Effector memory CD8-positive, alpha-beta T cell (primary cell): Measurements from ENCODE around the gene TOMM7.
A peak's percentile ranks its signal among the peaks of the same experiment; 100 is the strongest.
"Not testable (repeated sequence)": the region's sequence is repeated elsewhere in the genome, so short reads cannot be mapped to it uniquely, and the experiment has no call there.

ENCODE experiments used
- ATAC-seq: fragments of 150-1000 bp; cut with Tn5 transposase; replicated peaks from 2 replicates; pipeline ENCODE4 v1.10.0; 2021; ENCODE audit warnings: mild to moderate bottlenecking, moderate library complexity
- DNase-seq, 3 experiments: peaks; one replicate each; pipeline ENCODE4 v3.0.0; 2021
- H3K27ac Mint-ChIP-seq, 2 donors: one replicate each; pipeline ENCODE4 v1.8.0; 2022; ENCODE audit warnings: mild to moderate bottlenecking in 2 of 2, mixed read lengths in 2 of 2, moderate library complexity in 2 of 2
- H3K27me3 Mint-ChIP-seq, 2 donors: one replicate each; pipeline ENCODE4 v1.8.0; 2022; ENCODE audit warnings: mixed read lengths in 2 of 2
- H3K36me3 Mint-ChIP-seq: one replicate; pipeline ENCODE4 v1.8.0; 2022; ENCODE audit warnings: mild to moderate bottlenecking, moderate library complexity, mixed read lengths; ENCODE audit not compliant: insufficient read depth
- H3K4me1 Mint-ChIP-seq, 2 donors: one replicate each; pipeline ENCODE4 v1.8.0; 2022; ENCODE audit warnings: low read depth in 2 of 2, mixed read lengths in 2 of 2
- H3K4me3 Mint-ChIP-seq, 2 donors: one replicate each; pipeline ENCODE4 v1.8.0; 2022; ENCODE audit warnings: mild to moderate bottlenecking in 2 of 2, mixed read lengths in 2 of 2, moderate library complexity in 2 of 2
- H3K9me3 Mint-ChIP-seq, 2 donors: one replicate each; pipeline ENCODE4 v1.8.0; 2022; ENCODE audit warnings: mixed read lengths in 2 of 2

The TOMM7 gene

DNA sequence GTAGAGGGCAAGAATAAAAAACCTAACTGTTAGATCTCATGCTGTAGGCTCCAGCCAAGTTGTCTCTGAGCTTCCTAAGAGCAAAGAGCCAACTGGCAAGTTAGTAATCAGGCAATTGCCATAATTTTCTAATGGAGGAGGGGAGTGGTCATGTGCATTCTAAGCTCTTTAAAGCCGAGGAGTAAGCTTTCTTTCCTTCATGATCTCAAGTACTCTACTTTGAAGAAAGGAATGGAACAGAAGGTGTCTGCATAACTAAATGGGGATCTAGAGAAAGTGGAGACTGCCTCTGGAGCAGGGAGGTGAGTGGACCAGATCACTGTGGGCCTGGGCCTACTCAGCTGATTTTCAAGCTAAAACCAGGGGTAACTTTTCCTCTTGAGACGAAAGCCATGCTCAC lies 37.7 kb upstream of the TOMM7 start:
- peaks cover 2 to 17% of the 10 kb centered on the region in 2 donors for H3K4me1 Mint-ChIP-seq

DNA sequence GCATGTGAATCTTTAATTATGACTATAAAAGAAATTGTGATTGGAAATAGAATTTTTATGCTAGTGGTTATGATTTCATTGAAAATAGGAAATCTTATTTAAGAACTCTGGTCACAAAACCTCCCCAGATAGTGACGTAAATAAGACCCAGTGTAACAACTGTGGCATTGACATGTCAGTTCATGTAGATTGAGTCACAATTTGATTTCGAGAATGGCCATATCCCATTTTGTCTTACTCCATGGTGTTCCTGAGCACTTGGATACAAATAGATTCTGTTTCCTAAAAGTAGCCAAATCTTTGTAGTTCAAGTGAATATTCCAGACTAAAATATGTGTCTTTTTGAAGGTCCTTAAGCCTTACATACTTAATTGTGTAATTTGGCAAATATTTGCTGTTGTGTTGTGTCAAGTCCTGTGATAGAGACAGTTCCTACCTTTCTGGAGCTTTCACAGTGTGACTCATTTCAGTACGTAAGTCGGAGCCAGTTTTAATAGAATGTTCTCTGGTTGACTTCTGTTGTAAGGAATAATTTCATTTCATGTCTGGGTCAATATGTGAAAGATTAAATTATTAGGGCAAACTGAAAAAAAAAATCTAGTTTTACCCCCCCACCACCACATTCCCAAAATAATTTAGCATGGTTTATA lies 37.1 kb upstream of the TOMM7 start:
- ATAC-seq = no peak
- Mint-ChIP-seq H3K36me3 (peaks cover 16% of the 10 kb centered on the region), H3K4me1 (peaks cover 4 to 22% of the 10 kb centered on the region in 2 donors), H3K27me3 (no peaks in the 10 kb centered on the region), H3K27ac (no peak overlapping the region), H3K4me3 (no peak overlapping the region), H3K9me3 (no peaks in the 10 kb centered on the region)
- no peak for DNase-seq

More for the DNA sequence above, 37.7 kb upstream of the TOMM7 start:
- Mint-ChIP-seq H3K27ac (no peak overlapping the region), H3K4me3 (no peak overlapping the region), H3K36me3 (peaks cover 10% of the 10 kb centered on the region), H3K9me3 (no peaks in the 10 kb centered on the region), H3K27me3 (no peaks in the 10 kb centered on the region)
- DNase-seq (no peak), ATAC-seq (no peak)

DNA sequence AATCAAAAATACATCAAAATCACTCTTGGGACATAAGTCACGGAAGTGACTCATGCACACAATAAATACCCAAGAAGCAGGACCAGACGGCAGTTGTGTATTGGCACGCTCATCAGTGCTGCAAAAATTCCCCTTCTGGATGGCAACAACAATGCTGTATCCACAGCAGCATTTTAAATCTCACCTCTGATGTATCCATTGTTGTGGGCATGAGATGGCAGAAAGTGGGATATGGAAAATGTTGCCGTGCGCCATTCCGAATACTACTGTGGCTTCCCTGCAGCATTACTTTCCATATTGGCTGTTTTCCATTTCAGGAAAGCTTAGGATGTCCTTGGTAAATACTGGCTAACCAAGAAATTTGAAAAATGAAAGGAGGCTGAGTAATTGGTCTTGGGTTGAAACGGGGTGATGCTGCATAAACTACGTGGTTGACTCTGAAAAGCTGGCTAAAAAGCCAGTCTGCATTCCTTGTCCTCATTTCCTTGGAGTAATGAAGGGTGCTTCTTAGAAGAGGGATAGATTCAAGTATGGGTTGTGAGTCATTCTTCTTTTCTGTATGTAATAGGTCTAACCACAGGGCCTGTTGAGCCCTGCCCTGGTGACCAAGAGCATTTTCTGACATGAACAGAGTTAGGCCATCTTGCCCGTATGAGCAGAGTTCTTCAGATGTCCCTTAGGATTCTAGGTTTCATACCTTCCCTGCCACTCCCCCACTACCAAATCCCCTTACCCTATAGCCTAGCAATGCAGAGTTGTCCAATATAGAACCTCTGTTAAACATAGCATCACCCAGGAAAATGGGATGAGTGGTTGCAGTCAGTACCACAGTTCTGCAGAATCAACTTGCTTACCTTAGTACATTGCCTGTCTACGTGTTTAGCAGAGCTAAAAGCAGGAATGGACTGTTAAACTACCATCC lies 36.3 kb upstream of the TOMM7 start:
- H3K27me3 Mint-ChIP-seq = no peaks in the 10 kb centered on the region
- H3K9me3 Mint-ChIP-seq = no peaks in the 10 kb centered on the region
- DNase-seq (no peak), ATAC-seq (no peak)
- H3K27ac Mint-ChIP-seq = no peak overlapping the region
- peaks cover 19% of the 10 kb centered on the region for H3K36me3 Mint-ChIP-seq
- no peak overlapping the region for H3K4me3 Mint-ChIP-seq
- peaks cover 8 to 27% of the 10 kb centered on the region in 2 donors for H3K4me1 Mint-ChIP-seq

DNA sequence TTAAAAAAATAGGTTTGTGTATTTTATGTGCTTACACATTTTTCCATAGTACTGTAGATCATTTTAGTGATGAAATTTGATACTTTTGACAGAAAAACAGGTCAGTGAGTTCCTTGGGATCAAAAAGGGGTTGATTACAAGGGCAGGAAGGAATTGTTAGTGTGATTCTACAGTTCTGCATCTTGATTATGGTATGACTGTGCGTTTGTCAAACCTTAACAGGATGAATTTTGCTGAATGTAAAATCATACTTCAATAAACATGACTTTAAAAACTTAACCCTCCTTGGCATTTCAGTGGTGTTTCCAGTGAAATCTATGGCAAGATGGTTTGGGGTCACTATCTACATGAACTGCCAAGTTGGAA lies 35.6 kb upstream of the TOMM7 start:
- no peaks in the 10 kb centered on the region for H3K27me3 Mint-ChIP-seq
- H3K36me3 Mint-ChIP-seq = peaks cover 23% of the 10 kb centered on the region
- H3K4me1 Mint-ChIP-seq = peaks cover 12 to 31% of the 10 kb centered on the region in 2 donors
- DNase-seq (no peak), ATAC-seq (no peak)
- H3K4me3 Mint-ChIP-seq = no peak overlapping the region
- H3K27ac Mint-ChIP-seq = no peak overlapping the region
- no peaks in the 10 kb centered on the region for H3K9me3 Mint-ChIP-seq

GRCh38 chr7:22856416-22856815 lies 33.8 kb upstream of the TOMM7 start:
- peaks cover 12 to 31% of the 10 kb centered on the region in 2 donors for H3K4me1 Mint-ChIP-seq
- peaks cover 16% of the 10 kb centered on the region for H3K36me3 Mint-ChIP-seq
- no peaks in the 10 kb centered on the region for H3K9me3 Mint-ChIP-seq
- H3K27ac Mint-ChIP-seq = no peak overlapping the region
- DNase-seq (no peak), ATAC-seq (no peak)
- H3K27me3 Mint-ChIP-seq = no peaks in the 10 kb centered on the region
- H3K4me3 Mint-ChIP-seq = no peak overlapping the region

GRCh38 chr7:22855049-22855392 lies 32.4 kb upstream of the TOMM7 start:
- ATAC-seq = peak; percentile 7
- Mint-ChIP-seq H3K27ac (peak overlapping the region; percentile 95 to 97), H3K36me3 (peaks cover 16% of the 10 kb centered on the region), H3K4me3 (peak overlapping the region; percentile 95 to 97), H3K27me3 (no peaks in the 10 kb centered on the region), H3K4me1 (peaks cover 12 to 28% of the 10 kb centered on the region in 2 donors), H3K9me3 (no peaks in the 10 kb centered on the region)
- no peak for DNase-seq

GRCh38 chr7:22854158-22855048 lies 31.8 kb upstream of the TOMM7 start:
- peak overlapping the region; percentile 95 to 97 for H3K27ac Mint-ChIP-seq
- peak overlapping the region; percentile 95 to 97 for H3K4me3 Mint-ChIP-seq
- peaks cover 16% of the 10 kb centered on the region for H3K36me3 Mint-ChIP-seq
- ATAC-seq (peak; percentile 80), DNase-seq (peak; percentile 42 to 78 (median 71))
- H3K27me3 Mint-ChIP-seq = no peaks in the 10 kb centered on the region
- H3K9me3 Mint-ChIP-seq = no peaks in the 10 kb centered on the region
- peaks cover 12 to 27% of the 10 kb centered on the region in 2 donors for H3K4me1 Mint-ChIP-seq

DNA sequence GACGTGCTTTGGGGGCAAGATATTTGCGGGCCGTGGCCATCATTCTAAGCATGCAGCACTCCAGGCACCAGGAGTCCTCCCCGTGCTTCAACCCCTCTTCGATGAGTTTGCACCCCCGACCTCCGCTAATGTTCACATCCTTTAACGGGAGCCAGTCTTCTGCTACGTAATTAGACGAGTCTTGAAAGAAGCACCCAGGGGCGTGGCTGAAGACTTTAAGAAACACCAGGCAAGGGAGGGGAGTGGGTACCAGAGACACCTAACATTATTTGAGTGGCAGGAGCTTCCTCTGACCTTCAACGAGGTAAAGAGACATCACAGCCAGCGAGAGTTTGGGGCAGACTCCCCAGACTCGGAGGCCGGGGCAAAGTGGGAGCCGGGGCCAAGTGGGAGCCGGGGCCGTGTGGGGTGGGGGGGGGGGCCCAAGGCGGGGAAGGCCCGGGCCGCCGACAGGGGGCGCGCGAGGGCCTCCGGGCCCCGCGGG lies 31.1 kb upstream of the TOMM7 start:
- H3K9me3 Mint-ChIP-seq = no peaks in the 10 kb centered on the region
- peak in 2 of 3 experiments; percentile 58 to 74 for DNase-seq
- ATAC-seq = peak; percentile 56
- peak overlapping the region; percentile 95 to 97 for H3K27ac Mint-ChIP-seq
- H3K36me3 Mint-ChIP-seq = peaks cover 16% of the 10 kb centered on the region
- H3K4me3 Mint-ChIP-seq = peak overlapping the region; percentile 95 to 97
- H3K4me1 Mint-ChIP-seq = peaks cover 12 to 23% of the 10 kb centered on the region in 2 donors
- no peaks in the 10 kb centered on the region for H3K27me3 Mint-ChIP-seq

DNA sequence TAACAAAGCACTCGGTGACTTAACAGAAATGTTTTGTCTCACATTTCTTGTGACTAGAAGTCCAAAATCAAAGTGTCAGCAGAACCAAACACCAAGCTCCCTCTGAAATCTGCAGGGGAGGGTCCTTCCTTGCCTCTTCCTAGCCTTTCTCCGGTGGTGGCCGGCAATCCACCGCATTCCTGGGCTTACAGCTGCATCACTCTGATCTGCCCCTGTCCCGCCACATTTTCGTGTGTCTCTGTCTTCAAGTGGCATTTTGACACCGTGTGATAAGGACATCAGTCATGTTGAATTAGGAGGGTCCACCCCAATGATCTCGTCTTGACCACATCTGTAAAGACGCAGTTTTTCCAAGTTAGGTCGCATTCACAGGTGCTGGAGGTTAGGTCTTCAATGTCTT lies 30.5 kb upstream of the TOMM7 start:
- Mint-ChIP-seq H3K36me3 (peaks cover 16% of the 10 kb centered on the region), H3K4me3 (peak overlapping the region; percentile 95 to 97), H3K27ac (peak overlapping the region in 1 of 2 donors; percentile 97), H3K27me3 (no peaks in the 10 kb centered on the region), H3K4me1 (peaks cover 12 to 23% of the 10 kb centered on the region in 2 donors), H3K9me3 (no peaks in the 10 kb centered on the region)
- DNase-seq = no peak
- ATAC-seq = no peak

DNA sequence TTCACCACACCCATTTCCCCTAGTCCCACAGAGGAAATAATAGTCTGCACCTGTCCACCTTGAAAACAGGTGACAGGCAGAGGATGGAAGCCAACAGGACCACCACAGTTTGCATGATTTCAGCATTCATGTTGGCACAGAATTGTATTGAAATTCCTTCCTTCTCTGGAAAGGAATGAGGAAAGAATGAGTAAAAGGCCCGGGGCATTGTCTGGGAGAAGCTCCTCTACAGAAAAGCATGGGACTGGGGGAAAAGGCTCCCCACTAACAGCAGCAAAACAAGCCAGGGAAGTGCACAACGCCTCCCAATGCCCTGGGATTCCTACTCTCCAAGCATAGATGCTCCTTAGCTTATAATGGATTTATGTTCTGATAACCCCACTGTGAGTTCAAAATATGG lies 28.5 kb upstream of the TOMM7 start:
- H3K9me3 Mint-ChIP-seq = no peaks in the 10 kb centered on the region
- no peaks in the 10 kb centered on the region for H3K27me3 Mint-ChIP-seq
- ATAC-seq (no peak), DNase-seq (no peak)
- no peak overlapping the region for H3K27ac Mint-ChIP-seq
- H3K36me3 Mint-ChIP-seq = peaks cover 12% of the 10 kb centered on the region
- no peak overlapping the region for H3K4me3 Mint-ChIP-seq
- H3K4me1 Mint-ChIP-seq = peaks cover 12 to 17% of the 10 kb centered on the region in 2 donors

GRCh38 chr7:22850394-22850793 lies 27.7 kb upstream of the TOMM7 start:
- H3K9me3 Mint-ChIP-seq, H3K4me3 Mint-ChIP-seq, H3K27ac Mint-ChIP-seq, DNase-seq, ATAC-seq, H3K27me3 Mint-ChIP-seq: not testable (repeated sequence)
- Mint-ChIP-seq H3K4me1 (peaks cover 11 to 14% of the 10 kb centered on the region in 2 donors), H3K36me3 (peaks cover 12% of the 10 kb centered on the region)

DNA sequence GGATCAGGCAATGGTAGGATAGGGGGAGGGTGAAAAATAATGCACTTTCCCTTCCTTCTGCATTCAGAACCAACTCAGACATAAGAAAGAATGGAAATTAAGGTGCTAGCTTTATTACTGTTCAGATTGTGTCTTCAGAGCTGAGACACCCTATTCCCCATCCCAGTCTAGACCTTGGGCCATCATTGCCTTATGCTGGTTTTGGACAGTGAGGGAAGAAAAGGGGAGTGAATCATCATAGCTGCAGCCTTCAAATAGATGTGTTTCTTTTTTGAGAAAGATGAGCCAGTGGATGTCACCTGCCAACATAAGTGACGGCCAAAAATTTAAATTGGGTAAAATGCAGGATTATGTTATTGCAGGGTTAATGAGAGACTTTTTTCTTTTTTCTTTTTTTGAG lies 27.0 kb upstream of the TOMM7 start:
- no peaks in the 10 kb centered on the region for H3K9me3 Mint-ChIP-seq
- no peak overlapping the region for H3K27ac Mint-ChIP-seq

GRCh38 chr7:22849172-22849571 lies 26.5 kb upstream of the TOMM7 start:
- H3K9me3 Mint-ChIP-seq = no peaks in the 10 kb centered on the region
- H3K36me3 Mint-ChIP-seq = peaks cover 4% of the 10 kb centered on the region
- H3K4me3 Mint-ChIP-seq = no peak overlapping the region
- no peak overlapping the region for H3K27ac Mint-ChIP-seq
- ATAC-seq = no peak
- no peaks in the 10 kb centered on the region for H3K27me3 Mint-ChIP-seq
- peaks cover 4 to 5% of the 10 kb centered on the region in 2 donors for H3K4me1 Mint-ChIP-seq
- no peak for DNase-seq

More for the DNA sequence above, 27.0 kb upstream of the TOMM7 start:
- Mint-ChIP-seq H3K4me1 (peaks cover 8% of the 10 kb centered on the region in 2 donors), H3K36me3 (peaks cover 6% of the 10 kb centered on the region), H3K27me3 (no peaks in the 10 kb centered on the region), H3K4me3 (no peak overlapping the region)
- no peak for ATAC-seq
- DNase-seq = no peak
